NCI-H524 treated with DMSO at 0.1 percent for 48 hours (cell line): Measurements from ENCODE around the gene NUBP2.
A peak's percentile ranks its signal among the peaks of the same experiment; 100 is the strongest.

ENCODE experiments used
- DNase-seq: peaks from one replicate; lab custom pipeline; 2025; lab: John Stamatoyannopoulos, UW

NUBP2 gene

GRCh38 chr16:1772362-1772907, 10.3 kb upstream of the NUBP2 start, which contains the start of gene EME2:
Gene EME2 (plus strand): TSS chr16:1772810. CDS start chr16:1773228, 418 bp downstream.
- DNase-seq = no peak

- peak; percentile 6 for DNase-seq
Observed at GRCh38 chr16:1772908-1773702, 9.7 kb upstream of the NUBP2 start, which contains the start of gene MRPS34. Gene MRPS34 (minus strand): TSS chr16:1773134. CDS start chr16:1773119, 15 bp downstream.

GRCh38 chr16:1773703-1774447, 8.9 kb upstream of the NUBP2 start:
- no peak for DNase-seq

GRCh38 chr16:1774448-1774780, 8.3 kb upstream of the NUBP2 start:
- DNase-seq = no peak

- no peak for DNase-seq
Observed at GRCh38 chr16:1775006-1775845, 7.5 kb upstream of the NUBP2 start.

GRCh38 chr16:1775846-1776671, 6.7 kb upstream of the NUBP2 start:
- DNase-seq = peak; percentile 27

GRCh38 chr16:1776672-1776955, 6.1 kb upstream of the NUBP2 start:
- no peak for DNase-seq

- DNase-seq = no peak
Observed at GRCh38 chr16:1776991-1777374, 5.8 kb upstream of the NUBP2 start.

- no peak for DNase-seq
Observed at GRCh38 chr16:1777375-1778199, 5.2 kb upstream of the NUBP2 start.

- DNase-seq = no peak
Observed at GRCh38 chr16:1778200-1779179, 4.3 kb upstream of the NUBP2 start.

- no peak for DNase-seq
Observed at GRCh38 chr16:1779234-1779701, 3.5 kb upstream of the NUBP2 start.

GRCh38 chr16:1779741-1780676, 2.8 kb upstream of the NUBP2 start:
- DNase-seq = no peak

- DNase-seq = no peak
Observed at GRCh38 chr16:1780677-1781072, 2.1 kb upstream of the NUBP2 start.

GRCh38 chr16:1781254-1781653, 1.5 kb upstream of the NUBP2 start:
- no peak for DNase-seq

GRCh38 chr16:1781758-1782407, 877 bp upstream of the NUBP2 start:
- DNase-seq = no peak

- no peak for DNase-seq
Observed at GRCh38 chr16:1784977-1785845, 2.5 kb downstream of the NUBP2 start.

- no peak for DNase-seq
Observed at GRCh38 chr16:1785846-1786170, 3.0 kb downstream of the NUBP2 start.
